Uterus (tissue), 2 donors: ENCODE measurements around the gene IFNA17.
"Not testable (repeated sequence)": the region's sequence is repeated elsewhere in the genome, so short reads cannot be mapped to it uniquely, and the experiment has no call there.

ENCODE experiments used
- CTCF ChIP-seq, 4 experiments: fragments of 200-600 bp in 2 of 4; fragments of 450-650 bp in 2 of 4; sonication (generic) in 2 of 4; IDR thresholded peaks; one replicate each; pipeline ENCODE4 v1.5.1; 2016 to 2019; ENCODE audit warnings: antibody characterized with exemption in 4 of 4, mild to moderate bottlenecking in 2 of 4, moderate library complexity in 1 of 4
- POLR2A ChIP-seq, 2 donors: fragments of 450-650 bp; IDR thresholded peaks; one replicate each; pipeline ENCODE4 v1.6.1; 2016; ENCODE audit warnings: antibody characterized with exemption in 2 of 2, mild to moderate bottlenecking in 1 of 2, moderate library complexity in 1 of 2

GRCh38 chr9:21194867-21195776, 32.9 kb downstream of the IFNA17 start:
- TF ChIP-seq CTCF (IDR thresholded peaks at IDR 0.05) = peak in 2 of 4 experiments; percentile 23 to 27
- not testable (repeated sequence) for TF ChIP-seq POLR2A (IDR thresholded peaks at IDR 0.05)
